H1 (cell line): ENCODE data around the gene RIPK4. TPM values are rescaled to one million over a fixed set of nuclear protein-coding genes. Genes with fewer than 3 reads are reported as not detected.

Experiments
- CTCF ChIA-PET: fragments of 300-600 bp; sonication (Branson Sonifier 250); formaldehyde crosslinking; loops from one replicate; lab custom pipeline; 2021; ENCODE audit not compliant: partially characterized antibody; lab: Charles Lee
- POLR2A ChIA-PET: fragments of 300-600 bp; sonication (Branson Sonifier 250); formaldehyde crosslinking; loops from one replicate; lab custom pipeline; 2021; ENCODE audit warnings: inconsistent platforms; ENCODE audit not compliant: partially characterized antibody; lab: Charles Lee
- DNase-seq, 2 experiments: peaks; one replicate each; pipeline versions ENCODE4 v3.0.0 to v3.0.0-alpha.2; 2010 to 2022; ENCODE audit warnings: low spot score in 2 of 2, low read depth in 1 of 2, mixed read lengths in 1 of 2
- FAIRE-seq: peaks from 2 replicates; lab custom pipeline; 2011; peaks lifted over from hg19 to GRCh38; lab: Jason Lieb, UNC
- H2AFZ ChIP-seq: 2 replicates; pipeline ENCODE4 v1.8.1; 2012; ENCODE audit warnings: low read length, inconsistent platforms
- H2AK5ac ChIP-seq: 2 replicates; pipeline ENCODE4 v1.6.1; 2013; ENCODE audit warnings: low read depth, low read length
- H2BK120ac ChIP-seq: replicated peaks from 2 replicates; pipeline ENCODE3; 2013; ENCODE audit warnings: low read depth, low read length, inconsistent platforms
- H2BK12ac ChIP-seq: 2 replicates; pipeline ENCODE4 v1.6.1; 2013; ENCODE audit warnings: low read depth, low read length
- H2BK15ac ChIP-seq: 2 replicates; pipeline ENCODE4 v1.6.1; 2013; ENCODE audit warnings: low read length
- H2BK20ac ChIP-seq: 2 replicates; pipeline ENCODE4 v1.6.1; 2013; ENCODE audit warnings: low read length
- H2BK5ac ChIP-seq: 2 replicates; pipeline ENCODE4 v1.6.1; 2013; ENCODE audit warnings: low read depth, low read length
- H3K14ac ChIP-seq: 2 replicates; pipeline ENCODE4 v1.6.1; 2013; ENCODE audit warnings: inconsistent platforms; ENCODE audit not compliant: insufficient read length
- H3K18ac ChIP-seq: 2 replicates; pipeline ENCODE4 v1.6.1; 2013; ENCODE audit warnings: low read length; ENCODE audit errors: extremely low read depth
- H3K23ac ChIP-seq: 2 replicates; pipeline ENCODE4 v1.6.1; 2013; ENCODE audit warnings: inconsistent platforms; ENCODE audit not compliant: insufficient read length
- H3K23me2 ChIP-seq: 2 replicates; pipeline ENCODE4 v1.6.1; 2013; ENCODE audit warnings: low read depth, low read length
- H3K27ac ChIP-seq: 2 replicates; pipeline ENCODE4 v1.6.1; 2011; ENCODE audit warnings: low read depth, low read length, inconsistent platforms
- H3K27me3 ChIP-seq, 4 experiments: replicated peaks in 1 of 4; 1 replicate in 1 of 4; 2 replicates in 3 of 4; pipeline versions ENCODE4 v1.6.1 to v1.8.1; 2011 to 2013; ENCODE audit warnings: low read length in 3 of 4, mild to moderate bottlenecking in 3 of 4, inconsistent platforms in 2 of 4, mixed read lengths in 2 of 4, moderate library complexity in 1 of 4; ENCODE audit not compliant: control insufficient read depth in 3 of 4, insufficient read depth in 3 of 4; ENCODE audit errors: extremely low read depth in 1 of 4
- H3K36me3 ChIP-seq, 4 experiments: 2 replicates each; pipeline versions ENCODE4 v1.6.1 to v1.8.1; 2011 to 2013; ENCODE audit warnings: mild to moderate bottlenecking in 4 of 4, low read length in 3 of 4, moderate library complexity in 2 of 4, control low read depth in 1 of 4, inconsistent platforms in 1 of 4; ENCODE audit not compliant: insufficient read depth in 4 of 4, control insufficient read depth in 2 of 4
- H3K4ac ChIP-seq: replicated peaks from 2 replicates; pipeline ENCODE3; 2013; ENCODE audit warnings: low read length, low read depth, mixed read lengths, inconsistent platforms; ENCODE audit not compliant: insufficient read length
- H3K4me1 ChIP-seq, 4 experiments: replicated peaks in 1 of 4; 1 replicate in 1 of 4; 2 replicates in 3 of 4; pipeline versions ENCODE4 v1.6.1 to v1.8.1; 2011 to 2013; ENCODE audit warnings: low read length in 3 of 4, inconsistent platforms in 2 of 4, mixed read lengths in 1 of 4; ENCODE audit not compliant: insufficient read depth in 4 of 4, control insufficient read depth in 3 of 4
- H3K4me2 ChIP-seq, 2 experiments: 2 replicates each; pipeline versions ENCODE4 v1.6.1 to v1.8.1; 2011 to 2013; ENCODE audit warnings: low read depth in 2 of 2, low read length in 2 of 2, control low read depth in 1 of 2, inconsistent platforms in 1 of 2, mild to moderate bottlenecking in 1 of 2; ENCODE audit not compliant: insufficient read depth in 1 of 2
- H3K4me3 ChIP-seq, 4 experiments: fragments of 200-600, 300-600 bp in 1 of 4; sonication (generic), shearing (Covaris generic), sonication (Bioruptor Twin) in 1 of 4; 2 replicates each; pipeline versions ENCODE4 v1.5.1 to v1.8.1; 2011 to 2016; ENCODE audit warnings: low read length in 4 of 4, low read depth in 3 of 4, control low read depth in 2 of 4, inconsistent platforms in 2 of 4, mild to moderate bottlenecking in 2 of 4, mixed read lengths in 1 of 4, moderate library complexity in 1 of 4; ENCODE audit not compliant: insufficient read depth in 2 of 4; ENCODE audit errors: extremely low read depth in 1 of 4
- H3K56ac ChIP-seq: replicated peaks from 2 replicates; pipeline ENCODE3; 2013; ENCODE audit warnings: low read depth, mild to moderate bottlenecking, mixed read lengths, low read length, inconsistent platforms; ENCODE audit not compliant: insufficient read length
- H3K79me1 ChIP-seq: 2 replicates; pipeline ENCODE4 v1.6.1; 2013; ENCODE audit warnings: low read depth, low read length, control low read depth
- H3K79me2 ChIP-seq, 2 experiments: 2 replicates each; pipeline versions ENCODE4 v1.6.1 to v1.8.1; 2012 to 2013; ENCODE audit warnings: low read length in 2 of 2, mild to moderate bottlenecking in 2 of 2, inconsistent platforms in 1 of 2; ENCODE audit not compliant: insufficient read depth in 2 of 2, control insufficient read depth in 1 of 2
- H3K9ac ChIP-seq, 4 experiments: replicated peaks in 1 of 4; 1 replicate in 1 of 4; 2 replicates in 3 of 4; pipeline versions ENCODE4 v1.6.1 to v1.8.1; 2011 to 2013; ENCODE audit warnings: low read depth in 3 of 4, low read length in 3 of 4, control low read depth in 2 of 4, mild to moderate bottlenecking in 2 of 4, moderate library complexity in 2 of 4, inconsistent platforms in 1 of 4; ENCODE audit errors: extremely low read depth in 1 of 4
- H3K9me3 ChIP-seq, 2 experiments: 2 replicates each; pipeline versions ENCODE4 v1.6.1 to v1.8.1; 2012 to 2013; ENCODE audit warnings: mild to moderate bottlenecking in 2 of 2, moderate library complexity in 2 of 2, control low read depth in 1 of 2, inconsistent platforms in 1 of 2, low read depth in 1 of 2, low read length in 1 of 2, mixed read lengths in 1 of 2; ENCODE audit not compliant: insufficient read depth in 2 of 2
- H4K20me1 ChIP-seq, 2 experiments: replicated peaks in 1 of 2; 2 replicates each; pipeline versions ENCODE3 to v1.8.1; 2011 to 2013; ENCODE audit warnings: inconsistent platforms in 2 of 2, low read length in 2 of 2, mild to moderate bottlenecking in 1 of 2; ENCODE audit not compliant: insufficient read depth in 2 of 2, control insufficient read depth in 1 of 2
- H4K5ac ChIP-seq: 2 replicates; pipeline ENCODE4 v1.6.1; 2013; ENCODE audit warnings: low read length, low read depth, mixed read lengths, inconsistent platforms; ENCODE audit not compliant: insufficient read length
- H4K8ac ChIP-seq: 2 replicates; pipeline ENCODE4 v1.8.0; 2013; ENCODE audit warnings: mild to moderate bottlenecking, moderate library complexity, low read length, inconsistent platforms; ENCODE audit not compliant: insufficient read depth; ENCODE audit errors: extremely low read depth
- H4K91ac ChIP-seq: replicated peaks from 2 replicates; pipeline ENCODE3; 2013; ENCODE audit warnings: low read length, mixed read lengths, inconsistent platforms; ENCODE audit not compliant: insufficient read length
- ASH2L ChIP-seq: fragments of 200-600, 300-600 bp; sonication (generic); IDR thresholded peaks from one replicate; pipeline ENCODE4 v1.7.1; 2017; ENCODE audit warnings: low read length
- ATF3 ChIP-seq: IDR thresholded peaks from 2 replicates; pipeline ENCODE4 v1.6.1; 2011; ENCODE audit warnings: low read depth, mild to moderate bottlenecking, low read length; ENCODE audit not compliant: insufficient read depth
- CHD1 ChIP-seq: IDR thresholded peaks from 2 replicates; pipeline ENCODE4 v1.6.1; 2012; ENCODE audit warnings: low read depth, low read length, improper control_type of control experiment
- CHD2 ChIP-seq: IDR thresholded peaks from 2 replicates; pipeline ENCODE4 v1.6.1; 2012; ENCODE audit warnings: low read length, improper control_type of control experiment
- EGR1 ChIP-seq: IDR thresholded peaks from 2 replicates; pipeline ENCODE4 v1.6.1; 2011; ENCODE audit warnings: low read depth, low read length, borderline replicate concordance
- JUND ChIP-seq: IDR thresholded peaks from 2 replicates; pipeline ENCODE4 v1.6.1; 2011; ENCODE audit warnings: mild to moderate bottlenecking, improper control_type of control experiment, low read length
- NANOG ChIP-seq: IDR thresholded peaks from 2 replicates; pipeline ENCODE4 v1.6.1; 2011; ENCODE audit warnings: low read length, low read depth, mild to moderate bottlenecking, inconsistent platforms; ENCODE audit not compliant: insufficient read depth, poor library complexity, severe bottlenecking
- RBBP5 ChIP-seq: IDR thresholded peaks from 2 replicates; pipeline ENCODE4 v1.7.1; 2012; ENCODE audit warnings: low read depth, mild to moderate bottlenecking, inconsistent platforms, low read length, moderate library complexity, borderline replicate concordance
- RFX5 ChIP-seq: IDR thresholded peaks from 2 replicates; pipeline ENCODE4 v1.6.1; 2011; ENCODE audit warnings: low read depth, low read length, improper control_type of control experiment, borderline replicate concordance
- SIX5 ChIP-seq: IDR thresholded peaks from 2 replicates; pipeline ENCODE4 v1.6.1; 2011; ENCODE audit warnings: mild to moderate bottlenecking, low read depth, low read length
- TAF1 ChIP-seq: IDR thresholded peaks from 2 replicates; pipeline ENCODE4 v1.6.1; 2011; ENCODE audit warnings: mild to moderate bottlenecking, low read depth, low read length
- TBP ChIP-seq: IDR thresholded peaks from 2 replicates; pipeline ENCODE4 v1.6.1; 2011; ENCODE audit warnings: low read depth, low read length, improper control_type of control experiment
- WGBS, 2 experiments: shearing (Covaris generic) in 1 of 2; methylation state at CpG; one replicate each; pipeline versions ENCODE4 v1.1.6 to v1.1.7; 2013 to 2015; ENCODE audit warnings: low lambda C conversion rate in 2 of 2, mixed read lengths in 2 of 2, inconsistent platforms in 1 of 2, low coverage in 1 of 2, missing lambda C conversion rate in 1 of 2; ENCODE audit not compliant: insufficient replicate concordance in 2 of 2, insufficient coverage in 1 of 2, insufficient read length in 1 of 2; ENCODE audit errors: extremely low coverage in 1 of 2, missing lambda C conversion rate in 1 of 2; 5-methylcytosine and 5-hydroxymethylcytosine counted together
- polyA plus RNA-seq, 7 experiments: library from polyadenylated mRNA; depleted of rRNA in 3 of 7; stranded (reverse) in 5 of 7; unstranded in 2 of 7; fragments of >200 nt in 5 of 7; fragments of 200-250 nt in 2 of 7; gene quantifications; 1 replicate in 5 of 7; 2 replicates in 1 of 7; 4 replicates in 1 of 7; pipeline versions ENCODE4 v1.2.1 to v1.2.3, GENCODE V29; 2011 to 2013; ENCODE audit warnings: missing spikeins in 2 of 7, mixed read lengths in 2 of 7
- total RNA-seq: library from RNA; stranded (reverse); fragmentation: NEBNext Ultra II Directional; extraction: Animal tissue kit (Norgen Biotek cat#: 25700); gene quantifications from 2 replicates; pipeline ENCODE4 v1.2.1, GENCODE V29; 2021

Gene RIPK4
- total and polyA plus RNA-seq, 2 of the 8 experiments (the other 6 are each of a cell fraction or from before 2014, with no cell fraction given), result 2.7 to 5.6 TPM

- WGBS, 2 experiments, result 92% methylated on average over 11 of the region's 13 CpGs; no CpG with 5 or more reads in 1 of the 2 experiments
- no peaks in the 10 kb centered on the region for H4K20me1 ChIP-seq
- no peak overlapping the region for H3K4me3 ChIP-seq
- H3K79me2 ChIP-seq, result no peaks in the 10 kb centered on the region
- DNase-seq, result no peak
- no peak overlapping the region for H2BK20ac ChIP-seq
- no peak overlapping the region for H3K23ac ChIP-seq
- H3K4ac ChIP-seq, result no peak overlapping the region
- POLR2A ChIA-PET, result interaction anchor here (0.9 kb wide), 1 partner anchor 9 kb away, joined by 3 read pairs; no protein-coding TSS in a partner anchor
- peaks cover 15 to 20% of the 10 kb centered on the region in 2 experiments for H3K9me3 ChIP-seq
- no peak overlapping the region for H4K8ac ChIP-seq
- H2BK15ac ChIP-seq, result no peak overlapping the region
- H3K79me1 ChIP-seq, result no peaks in the 10 kb centered on the region
- H3K14ac ChIP-seq, result no peak overlapping the region
- no peak overlapping the region for H2AFZ ChIP-seq
- peaks cover 0 to 3% (median 0%) of the 10 kb centered on the region in 4 experiments; a peak in 3 of 8 replicates for H3K36me3 ChIP-seq
- H4K5ac ChIP-seq, result no peak overlapping the region
- no peak overlapping the region for H3K56ac ChIP-seq
- no peak overlapping the region for H3K4me2 ChIP-seq
- H3K18ac ChIP-seq, result no peak overlapping the region
- H3K27ac ChIP-seq, result no peak overlapping the region
- no peak overlapping the region for H4K91ac ChIP-seq
- CTCF ChIA-PET, result interaction anchor here (0.9 to 4.3 kb wide), 3 partner anchors 10 to 121 kb away, joined by 3 to 26 read pairs (median 7); no protein-coding TSS in a partner anchor
- no peak for FAIRE-seq
- H2AK5ac ChIP-seq, result no peak overlapping the region
- no peaks in the 10 kb centered on the region for H3K23me2 ChIP-seq
- H3K27me3 ChIP-seq, result no peaks in the 10 kb centered on the region
- H3K9ac ChIP-seq, result no peak overlapping the region
- no peaks in the 10 kb centered on the region for H3K4me1 ChIP-seq
- H2BK5ac ChIP-seq, result no peak overlapping the region
- no peak overlapping the region for H2BK120ac ChIP-seq
- no peak overlapping the region for H2BK12ac ChIP-seq
- TF ChIP-seq NANOG (no peak), TBP (no peak), ATF3 (no peak), EGR1 (no peak), CHD2 (no peak), SIX5 (no peak), ASH2L (no peak), RBBP5 (no peak), RFX5 (no peak), JUND (no peak), TAF1 (no peak), CHD1 (no peak)
These were observed 32.7 kb downstream of the RIPK4 start for GRCh38 chr21:41733951-41734689.
